RWPE2 (cell line): ENCODE measurements around the gene CARD8.

ENCODE experiments used
- ATAC-seq: fragments of 200-7000 bp; cut with Tn5 transposase; 3 replicates; pipeline ENCODE4 v1.9.1; 2021; ENCODE audit warnings: low read depth
- DNase-seq: peaks from one replicate; pipeline ENCODE4 v3.0.0-alpha.2; 2020; ENCODE audit warnings: low spot score
- H3K27ac ChIP-seq: fragments of 450-650 bp; 2 replicates; pipeline ENCODE4 v1.5.1; 2017; ENCODE audit warnings: mild to moderate bottlenecking; ENCODE audit not compliant: poor library complexity, severe bottlenecking
- H3K27me3 ChIP-seq: fragments of 250-450 bp; sonication (Bioruptor Pico); 2 replicates; pipeline ENCODE4 v1.5.1; 2021; ENCODE audit warnings: mild to moderate bottlenecking, moderate library complexity; ENCODE audit not compliant: insufficient read depth, poor library complexity, severe bottlenecking
- H3K36me3 ChIP-seq: fragments of 250-450 bp; sonication (Bioruptor Pico); 2 replicates; pipeline ENCODE4 v1.5.1; 2020; ENCODE audit warnings: low read depth, mild to moderate bottlenecking, moderate library complexity
- H3K4me1 ChIP-seq: fragments of 250-450 bp; sonication (Bioruptor Pico); 2 replicates; pipeline ENCODE4 v1.5.1; 2021; ENCODE audit warnings: mild to moderate bottlenecking, moderate library complexity; ENCODE audit not compliant: insufficient read depth, poor library complexity, severe bottlenecking
- H3K4me3 ChIP-seq: fragments of 250-450 bp; sonication (Bioruptor Pico); 2 replicates; pipeline ENCODE4 v1.5.1; 2021; ENCODE audit warnings: mild to moderate bottlenecking, moderate library complexity; ENCODE audit not compliant: severe bottlenecking
- H3K9me3 ChIP-seq: fragments of 250-450 bp; sonication (Bioruptor Pico); 2 replicates; pipeline ENCODE4 v1.5.1; 2021; ENCODE audit warnings: mild to moderate bottlenecking, moderate library complexity; ENCODE audit not compliant: severe bottlenecking
- CTCF ChIP-seq: fragments of 450-650 bp; IDR thresholded peaks from one replicate; pipeline ENCODE4 v1.5.1; 2017; ENCODE audit warnings: mild to moderate bottlenecking, moderate library complexity; ENCODE audit not compliant: poor library complexity, severe bottlenecking

The CARD8 gene

GRCh38 chr19:48218997-48219396, 36.7 kb downstream of the CARD8 start:
- no peak overlapping the region for H3K27ac ChIP-seq
- H3K4me1 ChIP-seq, result no peaks in the 10 kb centered on the region
- H3K27me3 ChIP-seq, result no peaks in the 10 kb centered on the region
- H3K4me3 ChIP-seq, result no peak overlapping the region
- H3K36me3 ChIP-seq, result 0 out of 2 replicates have a peak, but pooled peaks cover 4% of the 10 kb centered on the region
- no peak for ATAC-seq
- no peak for TF ChIP-seq CTCF
- no peaks in the 10 kb centered on the region for H3K9me3 ChIP-seq
- DNase-seq, result no peak

- no peak for TF ChIP-seq CTCF
- Histone ChIP-seq H3K27ac (no peak overlapping the region), H3K36me3 (0 out of 2 replicates have a peak, but pooled peaks cover 4% of the 10 kb centered on the region), H3K4me1 (no peaks in the 10 kb centered on the region), H3K4me3 (no peak overlapping the region), H3K9me3 (no peaks in the 10 kb centered on the region), H3K27me3 (no peaks in the 10 kb centered on the region)
- no peak for ATAC-seq
- DNase-seq, result no peak
Observed at GRCh38 chr19:48216933-48217332, 38.8 kb downstream of the CARD8 start.

GRCh38 chr19:48213959-48214358, 41.8 kb downstream of the CARD8 start:
- Histone ChIP-seq H3K4me3 (no peak overlapping the region), H3K4me1 (no peaks in the 10 kb centered on the region), H3K27me3 (no peaks in the 10 kb centered on the region), H3K36me3 (no peaks in the 10 kb centered on the region), H3K9me3 (no peaks in the 10 kb centered on the region), H3K27ac (no peak overlapping the region)
- TF ChIP-seq CTCF, result no peak
- DNase-seq, result no peak
- no peak for ATAC-seq

- Histone ChIP-seq H3K27me3 (no peaks in the 10 kb centered on the region), H3K9me3 (no peaks in the 10 kb centered on the region), H3K4me3 (no peak overlapping the region), H3K36me3 (peaks cover 10% of the 10 kb centered on the region; the same call in 1 of the 2 replicates), H3K27ac (no peak overlapping the region), H3K4me1 (no peaks in the 10 kb centered on the region)
- TF ChIP-seq CTCF, result no peak
- ATAC-seq (no peak), DNase-seq (no peak)
Observed at GRCh38 chr19:48210005-48210404, 45.7 kb downstream of the CARD8 start.

GRCh38 chr19:48206397-48207093, 49.2 kb downstream of the CARD8 start:
- H3K9me3 ChIP-seq, result no peaks in the 10 kb centered on the region
- no peaks in the 10 kb centered on the region for H3K27me3 ChIP-seq
- DNase-seq (no peak), ATAC-seq (no peak)
- peaks cover 10% of the 10 kb centered on the region; the same call in 1 of the 2 replicates for H3K36me3 ChIP-seq
- no peak overlapping the region for H3K4me3 ChIP-seq
- no peak overlapping the region for H3K27ac ChIP-seq
- no peak for TF ChIP-seq CTCF
- peaks cover 7% of the 10 kb centered on the region for H3K4me1 ChIP-seq
